Kidney epithelial cell (primary cell): Measurements from ENCODE around the gene FAH. TPM values are rescaled to one million over a fixed set of nuclear protein-coding genes. Genes with fewer than 3 reads are reported as not detected.

ENCODE experiments used
- DNase-seq: peaks from one replicate; pipeline ENCODE4 v3.0.0-alpha.2; 2010; ENCODE audit warnings: low read depth
- H3K27me3 ChIP-seq: 2 replicates; pipeline ENCODE4 v1.6.0; 2011; ENCODE audit warnings: low read length; ENCODE audit not compliant: control insufficient read depth, insufficient read depth
- H3K36me3 ChIP-seq: 2 replicates; pipeline ENCODE4 v1.5.1; 2011; ENCODE audit warnings: low read length; ENCODE audit not compliant: control insufficient read depth, insufficient read depth
- H3K4me3 ChIP-seq: 2 replicates; pipeline ENCODE4 v1.5.1; 2011; ENCODE audit warnings: low read depth, mild to moderate bottlenecking, control low read depth, low read length
- CTCF ChIP-seq: IDR thresholded peaks from 2 replicates; pipeline ENCODE4 v1.5.1; 2011; ENCODE audit warnings: mild to moderate bottlenecking, moderate library complexity, low read length, control low read depth, inconsistent platforms; ENCODE audit not compliant: insufficient read depth, poor library complexity, severe bottlenecking
- total RNA-seq: library from RNA; depleted of rRNA; stranded (reverse); fragments of >200 nt; gene quantifications from 2 replicates; pipeline ENCODE4 v1.2.3, GENCODE V29; 2015

Gene FAH
- total RNA-seq, 1 donor from 2014 or later, result 21.1 TPM

- no peaks in the 10 kb centered on the region for H3K36me3 ChIP-seq
- DNase-seq, result no peak
- no peak overlapping the region for H3K4me3 ChIP-seq
- no peak for TF ChIP-seq CTCF
- no peaks in the 10 kb centered on the region for H3K27me3 ChIP-seq
These were observed 23.6 kb downstream of the FAH start for GRCh38 chr15:80176443-80176842.

DNA sequence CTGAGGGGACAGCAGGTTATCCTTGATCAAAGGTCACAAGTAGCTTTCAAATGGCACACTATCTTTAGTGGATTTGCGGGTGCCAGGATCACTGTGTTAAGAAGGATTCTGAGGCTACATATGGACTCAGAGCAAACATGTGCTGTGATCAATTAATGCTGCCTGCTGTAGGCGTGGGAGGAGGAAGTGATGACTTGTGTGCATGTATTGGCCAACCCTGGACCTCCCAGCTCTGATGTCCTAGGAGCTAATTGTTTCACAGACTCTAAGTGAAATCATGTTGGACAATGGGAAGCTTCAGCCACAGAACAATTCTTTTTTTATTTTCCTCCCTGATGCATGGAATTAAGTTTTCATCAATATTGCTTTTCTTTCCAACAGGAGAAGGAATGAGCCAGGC is 24.4 kb downstream of the FAH start:
- Histone ChIP-seq H3K27me3 (no peaks in the 10 kb centered on the region), H3K36me3 (no peaks in the 10 kb centered on the region), H3K4me3 (no peak overlapping the region)
- no peak for DNase-seq
- TF ChIP-seq CTCF, result no peak

DNA sequence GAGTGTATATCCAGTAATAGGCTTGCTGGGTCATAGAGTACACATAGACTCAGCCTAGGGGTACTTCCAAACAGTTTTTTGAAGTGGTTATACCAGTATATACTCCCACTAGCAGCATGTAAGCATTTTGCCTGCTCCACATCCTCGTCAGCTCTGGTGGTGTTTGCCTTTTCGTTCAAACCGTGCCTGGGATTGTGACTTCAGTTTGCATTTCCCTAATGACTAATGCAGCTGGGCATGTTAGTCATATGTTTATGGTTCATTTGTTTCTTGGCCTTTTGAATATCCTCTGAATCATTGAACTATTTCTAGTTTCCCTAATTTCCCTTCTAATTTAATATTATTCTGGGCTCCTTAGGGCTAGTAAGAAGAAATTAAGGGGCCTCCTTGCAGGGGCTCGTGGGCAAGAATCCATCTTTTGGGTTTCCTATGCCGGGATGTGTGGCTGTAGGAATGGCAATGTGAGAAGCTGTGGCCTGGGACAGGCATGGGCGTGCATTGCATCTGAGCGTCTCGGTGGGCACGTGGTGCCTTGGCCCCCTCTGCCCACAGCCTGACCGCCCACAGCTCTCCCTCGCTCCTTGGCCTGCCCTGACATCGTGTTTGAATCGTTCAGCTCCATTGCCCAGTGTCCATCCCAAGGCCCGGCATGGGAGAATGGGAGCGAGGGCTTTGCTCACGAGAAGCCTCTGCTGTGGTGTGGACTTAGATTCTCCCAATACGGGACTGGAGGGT is 26.4 kb downstream of the FAH start:
- H3K4me3 ChIP-seq, result no peak overlapping the region
- no peak for TF ChIP-seq CTCF
- H3K36me3 ChIP-seq, result no peaks in the 10 kb centered on the region
- no peaks in the 10 kb centered on the region for H3K27me3 ChIP-seq
- DNase-seq, result peak; percentile 88

- TF ChIP-seq CTCF, result no peak
- Histone ChIP-seq H3K36me3 (no peaks in the 10 kb centered on the region), H3K27me3 (no peaks in the 10 kb centered on the region), H3K4me3 (no peak overlapping the region)
- no peak for DNase-seq
These were observed 27.1 kb downstream of the FAH start for GRCh38 chr15:80179935-80180334.

DNA sequence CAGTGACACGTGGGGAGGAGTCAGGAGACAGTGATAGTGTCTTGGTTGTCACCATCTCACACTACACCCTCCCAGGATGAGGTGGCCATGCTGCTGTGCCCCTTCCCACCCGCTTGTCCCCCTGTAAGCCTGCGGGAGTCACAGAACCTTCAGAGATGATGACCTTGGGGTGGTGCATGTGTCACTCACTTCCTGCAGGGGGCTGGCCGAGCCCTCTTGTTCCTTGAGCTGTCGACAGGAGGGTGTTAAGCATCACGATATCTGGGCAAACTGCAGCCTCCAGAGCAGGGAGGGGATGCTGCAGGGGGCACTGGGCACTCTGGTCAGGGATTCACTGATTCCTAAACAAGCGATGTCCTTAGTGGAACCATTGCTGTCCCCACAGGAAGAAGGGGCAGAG is 27.7 kb downstream of the FAH start:
- TF ChIP-seq CTCF, result no peak
- Histone ChIP-seq H3K36me3 (no peaks in the 10 kb centered on the region), H3K4me3 (no peak overlapping the region), H3K27me3 (no peaks in the 10 kb centered on the region)
- no peak for DNase-seq

GRCh38 chr15:80180986-80181385 is 28.2 kb downstream of the FAH start:
- Histone ChIP-seq H3K27me3 (no peaks in the 10 kb centered on the region), H3K4me3 (no peak overlapping the region), H3K36me3 (no peaks in the 10 kb centered on the region)
- no peak for TF ChIP-seq CTCF
- no peak for DNase-seq
